Prostate gland (tissue), 2 donors: ENCODE data around the gene MYOZ2. TPM values are rescaled to one million over a fixed set of nuclear protein-coding genes. Genes with fewer than 3 reads are reported as not detected.

ENCODE experiments used
- DNase-seq: peaks from one replicate; pipeline ENCODE4 v3.0.0-alpha.2; 2019; ENCODE audit warnings: low spot score
- H3K27ac ChIP-seq, 2 donors: fragments of 200-600 bp; sonication (generic); 2 replicates each; pipeline ENCODE4 v1.5.1; 2017 to 2019
- H3K27me3 ChIP-seq: fragments of 200-600 bp; sonication (generic); replicated peaks from 2 replicates; pipeline ENCODE4 v1.5.1; 2019; ENCODE audit not compliant: insufficient read depth
- H3K36me3 ChIP-seq, 2 donors: fragments of 200-600 bp; sonication (generic); 1 replicate in 1 of 2; 2 replicates in 1 of 2; pipeline versions ENCODE4 v1.5.1 to v1.8.1; 2017 to 2019
- H3K4me1 ChIP-seq: fragments of 200-600 bp; sonication (generic); replicated peaks from 2 replicates; pipeline ENCODE4 v1.5.1; 2019
- H3K4me3 ChIP-seq, 2 donors: fragments of 200-600 bp; sonication (generic); 2 replicates each; pipeline ENCODE4 v1.5.1; 2017 to 2019
- H3K9me3 ChIP-seq: fragments of 200-600 bp; sonication (generic); 2 replicates; pipeline ENCODE4 v1.5.1; 2017
- CTCF ChIP-seq, 4 experiments: fragments of 200-600 bp in 2 of 4; fragments of 450-650 bp in 2 of 4; sonication (generic) in 2 of 4; IDR thresholded peaks; 1 replicate in 3 of 4; 2 replicates in 1 of 4; pipeline ENCODE4 v1.5.1; 2016 to 2019; ENCODE audit warnings: antibody characterized with exemption in 4 of 4, mild to moderate bottlenecking in 2 of 4, moderate library complexity in 2 of 4
- POLR2A ChIP-seq: fragments of 450-650 bp; IDR thresholded peaks from one replicate; pipeline ENCODE4 v1.6.1; 2016; ENCODE audit warnings: antibody characterized with exemption, mild to moderate bottlenecking
- POLR2AphosphoS5 ChIP-seq: sonication (generic); formaldehyde crosslinking; IDR thresholded peaks from one replicate; pipeline ENCODE4 v1.6.1; 2017; ENCODE audit warnings: antibody characterized with exemption
- WGBS: methylation state at CpG from one replicate; pipeline ENCODE4 v1.1.5; 2018; 5-methylcytosine and 5-hydroxymethylcytosine counted together
- intact Hi-C: fragments of 100-400 bp; cut with DNase I; formaldehyde crosslinking; loops from one replicate; pipeline ENCODE4 v1.14.2; 2022
- total RNA-seq, 2 donors: library from RNA; depleted of rRNA; stranded (reverse); fragments of >200 nt; gene quantifications; one replicate each; pipeline ENCODE4 v1.1.0, GENCODE V29; 2016

MYOZ2 gene
- total RNA-seq, 2 donors from 2014 or later = 2.1 to 5.5 TPM

- 87% methylated on average over 4 of the region's 4 CpGs for WGBS
- Histone ChIP-seq H3K27ac (no peak overlapping the region), H3K4me1 (no peaks in the 10 kb centered on the region), H3K9me3 (no peaks in the 10 kb centered on the region), H3K4me3 (no peak overlapping the region), H3K27me3 (no peaks in the 10 kb centered on the region), H3K36me3 (no peaks in the 10 kb centered on the region)
- intact Hi-C loops = no loop called here
- no peak for DNase-seq
- TF ChIP-seq CTCF (IDR thresholded peaks at IDR 0.05) (no peak), POLR2AphosphoS5 (no peak), POLR2A (no peak)
Measured at GRCh38 chr4:119229908-119230687, 94.5 kb downstream of the MYOZ2 start.

- intact Hi-C loops = no loop called here
- H3K27ac ChIP-seq = no peak overlapping the region
- 43% methylated on average over 3 of the region's 3 CpGs for WGBS
- no peaks in the 10 kb centered on the region for H3K4me1 ChIP-seq
- H3K4me3 ChIP-seq = no peak overlapping the region
- no peaks in the 10 kb centered on the region for H3K9me3 ChIP-seq
- no peak for TF ChIP-seq CTCF (IDR thresholded peaks at IDR 0.05)
- no peak for TF ChIP-seq POLR2A
- no peak for TF ChIP-seq POLR2AphosphoS5
- H3K36me3 ChIP-seq = no peaks in the 10 kb centered on the region
- H3K27me3 ChIP-seq = no peaks in the 10 kb centered on the region
- no peak for DNase-seq
Measured at GRCh38 chr4:119231491-119231890, 95.9 kb downstream of the MYOZ2 start.

- DNase-seq = no peak
- H3K4me3 ChIP-seq = no peak overlapping the region
- intact Hi-C loops = no loop called here
- no peaks in the 10 kb centered on the region for H3K36me3 ChIP-seq
- WGBS = 100% methylated on average over 1 of the region's 1 CpG
- H3K27me3 ChIP-seq = no peaks in the 10 kb centered on the region
- H3K4me1 ChIP-seq = no peaks in the 10 kb centered on the region
- H3K27ac ChIP-seq = no peak overlapping the region
- TF ChIP-seq CTCF (IDR thresholded peaks at IDR 0.05) = no peak
- no peak for TF ChIP-seq POLR2A
- no peak for TF ChIP-seq POLR2AphosphoS5
- no peaks in the 10 kb centered on the region for H3K9me3 ChIP-seq
Measured at GRCh38 chr4:119232286-119232685, 96.7 kb downstream of the MYOZ2 start.

- Histone ChIP-seq H3K27ac (no peak overlapping the region), H3K4me3 (no peak overlapping the region), H3K27me3 (no peaks in the 10 kb centered on the region), H3K4me1 (no peaks in the 10 kb centered on the region), H3K36me3 (no peaks in the 10 kb centered on the region), H3K9me3 (no peaks in the 10 kb centered on the region)
- intact Hi-C loops = no loop called here
- no peak for DNase-seq
- TF ChIP-seq POLR2AphosphoS5 (no peak), CTCF (IDR thresholded peaks at IDR 0.05) (no peak), POLR2A (no peak)
Measured at GRCh38 chr4:119233191-119233590, 97.6 kb downstream of the MYOZ2 start.

GRCh38 chr4:119233750-119234149 lies 98.1 kb downstream of the MYOZ2 start:
- intact Hi-C loops = no loop called here
- DNase-seq = no peak
- Histone ChIP-seq H3K36me3 (no peaks in the 10 kb centered on the region), H3K4me3 (no peak overlapping the region), H3K27me3 (no peaks in the 10 kb centered on the region), H3K9me3 (no peaks in the 10 kb centered on the region), H3K27ac (no peak overlapping the region), H3K4me1 (no peaks in the 10 kb centered on the region)
- WGBS = 58% methylated on average over 3 of the region's 3 CpGs
- no peak for TF ChIP-seq CTCF (IDR thresholded peaks at IDR 0.05)
- no peak for TF ChIP-seq POLR2A
- no peak for TF ChIP-seq POLR2AphosphoS5
